CD4-positive, alpha-beta T cell (primary cell): ENCODE results near the gene SFMBT2. TPM values are rescaled to one million over a fixed set of nuclear protein-coding genes. Genes with fewer than 3 reads are reported as not detected.

Experiments used
- ATAC-seq: fragments of 200-7000 bp; cut with Tn5 transposase; one replicate; pipeline ENCODE4 v1.10.0; 2022; ENCODE audit warnings: mild to moderate bottlenecking; ENCODE audit not compliant: poor library complexity
- CTCF ChIA-PET: fragments of 350-600 bp; sonication (Branson Sonifier 250); formaldehyde crosslinking; loops from one replicate; lab custom pipeline; 2021; ENCODE audit warnings: antibody characterized with exemption, inconsistent platforms; lab: Charles Lee
- POLR2A ChIA-PET: fragments of 350-600 bp; sonication (Branson Sonifier 250); formaldehyde crosslinking; loops from one replicate; lab custom pipeline; 2021; ENCODE audit warnings: antibody characterized with exemption, inconsistent platforms; lab: Charles Lee
- DNase-seq, 14 experiments: peaks; one replicate each; pipeline ENCODE4 v3.0.0-alpha.2; 2013 to 2020; ENCODE audit warnings: mixed read lengths in 2 of 14
- H3K27ac ChIP-seq, 2 donors: one replicate each; pipeline versions ENCODE4 v1.5.1 to v1.7.0; 2013; ENCODE audit warnings: low read length in 2 of 2, low read depth in 1 of 2, mild to moderate bottlenecking in 1 of 2
- H3K27me3 ChIP-seq, 2 experiments: 1 replicate in 1 of 2; 2 replicates in 1 of 2; pipeline versions ENCODE4 v1.6.1 to v1.7.0; 2013; ENCODE audit warnings: low read length in 2 of 2, control low read depth in 1 of 2, mild to moderate bottlenecking in 1 of 2, moderate library complexity in 1 of 2; ENCODE audit not compliant: insufficient read depth in 2 of 2, control insufficient read depth in 1 of 2
- H3K36me3 ChIP-seq: one replicate; pipeline ENCODE4 v1.6.1; 2013; ENCODE audit warnings: low read length, control low read depth; ENCODE audit not compliant: insufficient read depth
- H3K4me1 ChIP-seq: one replicate; pipeline ENCODE4 v1.6.1; 2013; ENCODE audit warnings: low read length, control low read depth; ENCODE audit not compliant: insufficient read depth
- H3K4me3 ChIP-seq: one replicate; pipeline ENCODE4 v1.5.1; 2013; ENCODE audit warnings: mild to moderate bottlenecking, low read length, moderate library complexity
- H3K9me3 ChIP-seq, 2 experiments: 1 replicate in 1 of 2; 2 replicates in 1 of 2; pipeline versions ENCODE4 v1.6.1 to v1.7.0; 2013; ENCODE audit warnings: low read length in 2 of 2, mild to moderate bottlenecking in 2 of 2, control low read depth in 1 of 2, moderate library complexity in 1 of 2; ENCODE audit not compliant: control insufficient read depth in 1 of 2, insufficient read depth in 1 of 2
- H3K27ac Mint-ChIP-seq: one replicate; pipeline ENCODE4 v1.8.0; 2020; ENCODE audit warnings: mixed read lengths
- H3K27me3 Mint-ChIP-seq: one replicate; pipeline ENCODE4 v1.8.0; 2021; ENCODE audit warnings: mixed read lengths
- H3K36me3 Mint-ChIP-seq: one replicate; pipeline ENCODE4 v1.8.0; 2021; ENCODE audit warnings: low read depth, mixed read lengths
- H3K4me1 Mint-ChIP-seq: one replicate; pipeline ENCODE4 v1.8.0; 2021; ENCODE audit warnings: low read depth, mixed read lengths
- H3K4me3 Mint-ChIP-seq: one replicate; pipeline ENCODE4 v1.8.0; 2020; ENCODE audit warnings: mild to moderate bottlenecking, mixed read lengths
- H3K9me3 Mint-ChIP-seq: one replicate; pipeline ENCODE4 v1.8.0; 2020; ENCODE audit warnings: mixed read lengths
- intact Hi-C, 2 experiments: fragments of 100-400 bp; cut with DNase I in 1 of 2; cut with micrococcal nuclease in 1 of 2; formaldehyde crosslinking; loops; one replicate each; pipeline versions ENCODE4 v1.15.1 to v1.9.0; 2023 to 2025; cut with DNase I, micrococcal nuclease
- total RNA-seq, 174 experiments: library from RNA in 2 of 174; stranded (reverse) in 2 of 174; gene quantifications; one replicate each; pipeline ENCODE4 v1.2.3 and lab custom pipeline; 2021 to 2026
- TF ChIP-seq, protein P1 (sequence below): fragments of 200-600 bp; IDR thresholded peaks from one replicate; pipeline ENCODE4 v1.8.0; 2022; ENCODE audit warnings: antibody characterized with exemption, mild to moderate bottlenecking

SFMBT2 gene
- total RNA-seq, 2 experiments from 2014 or later, result 41.0 to 42.0 TPM

DNA sequence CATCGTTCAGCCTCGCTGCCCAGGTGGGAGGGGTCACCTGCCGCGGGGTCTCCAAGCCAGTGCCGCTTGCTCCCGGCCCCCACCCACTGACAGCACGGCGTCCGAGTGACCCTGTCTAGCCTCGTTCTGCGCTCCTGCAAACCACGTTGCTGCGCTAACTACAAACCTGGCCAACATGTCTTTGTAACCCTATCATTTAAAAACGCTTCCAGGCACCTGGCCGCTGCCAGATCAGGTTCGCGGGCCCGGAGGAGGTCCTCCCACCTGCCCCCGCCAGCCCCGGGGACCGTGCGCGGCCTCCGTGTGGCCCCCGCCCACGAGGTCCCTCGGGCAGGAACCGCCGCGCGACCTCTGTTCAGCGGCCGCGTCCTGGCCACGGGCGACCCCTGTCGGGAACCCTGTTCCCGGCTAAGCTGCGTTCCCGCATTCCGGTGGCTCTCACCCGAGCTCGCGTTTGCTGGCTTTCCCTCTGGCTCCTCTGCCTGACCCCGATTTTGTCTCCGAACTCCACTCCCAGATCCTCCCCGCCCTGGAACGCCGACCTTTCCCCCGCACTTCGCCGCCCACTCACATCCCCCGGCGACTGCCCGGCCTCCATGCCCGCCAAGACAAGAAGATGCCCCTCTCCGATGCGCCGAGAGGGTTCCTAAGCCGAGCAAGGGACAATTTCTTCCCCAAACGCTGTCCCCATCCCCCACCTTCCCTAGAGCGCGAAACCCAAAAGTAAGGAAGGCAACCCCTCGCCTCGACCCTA, 2.4 kb downstream of the SFMBT2 start:
- Histone ChIP-seq H3K36me3 (peaks cover 5% of the 10 kb centered on the region), H3K4me1 (peaks cover 49% of the 10 kb centered on the region), H3K27me3 (peaks cover 0 to 7% of the 10 kb centered on the region in 2 experiments), H3K4me3 (peak overlapping the region; percentile 84), H3K27ac (no peak overlapping the region), H3K9me3 (peaks cover 0 to 5% of the 10 kb centered on the region in 2 experiments)
- H3K9me3 Mint-ChIP-seq, result no peaks in the 10 kb centered on the region
- H3K27ac Mint-ChIP-seq, result peak overlapping the region; percentile 94
- CTCF ChIA-PET, result interaction anchor here (1.0 to 1.7 kb wide), 2 partner anchors 71 to 485 kb away, joined by 3 to 5 read pairs; no protein-coding TSS in a partner anchor
- H3K4me1 Mint-ChIP-seq, result peaks cover 72% of the 10 kb centered on the region
- peaks cover 5% of the 10 kb centered on the region for H3K27me3 Mint-ChIP-seq
- DNase-seq (peak; percentile 11 to 69 (median 44)), ATAC-seq (peak; percentile 2)
- intact Hi-C loops, result loop anchor here (1.0 to 5.0 kb wide), 6 partner anchors 20 to 287 kb away; no protein-coding TSS in a partner anchor
- POLR2A ChIA-PET, result interaction anchor here (1.2 to 3.0 kb wide), 6 partner anchors 10 to 488 kb away, joined by 3 to 11 read pairs (median 6); no protein-coding TSS in a partner anchor
- H3K4me3 Mint-ChIP-seq, result peak overlapping the region; percentile 97
- H3K36me3 Mint-ChIP-seq, result peaks cover 45% of the 10 kb centered on the region
- TF ChIP-seq, protein P1, sequence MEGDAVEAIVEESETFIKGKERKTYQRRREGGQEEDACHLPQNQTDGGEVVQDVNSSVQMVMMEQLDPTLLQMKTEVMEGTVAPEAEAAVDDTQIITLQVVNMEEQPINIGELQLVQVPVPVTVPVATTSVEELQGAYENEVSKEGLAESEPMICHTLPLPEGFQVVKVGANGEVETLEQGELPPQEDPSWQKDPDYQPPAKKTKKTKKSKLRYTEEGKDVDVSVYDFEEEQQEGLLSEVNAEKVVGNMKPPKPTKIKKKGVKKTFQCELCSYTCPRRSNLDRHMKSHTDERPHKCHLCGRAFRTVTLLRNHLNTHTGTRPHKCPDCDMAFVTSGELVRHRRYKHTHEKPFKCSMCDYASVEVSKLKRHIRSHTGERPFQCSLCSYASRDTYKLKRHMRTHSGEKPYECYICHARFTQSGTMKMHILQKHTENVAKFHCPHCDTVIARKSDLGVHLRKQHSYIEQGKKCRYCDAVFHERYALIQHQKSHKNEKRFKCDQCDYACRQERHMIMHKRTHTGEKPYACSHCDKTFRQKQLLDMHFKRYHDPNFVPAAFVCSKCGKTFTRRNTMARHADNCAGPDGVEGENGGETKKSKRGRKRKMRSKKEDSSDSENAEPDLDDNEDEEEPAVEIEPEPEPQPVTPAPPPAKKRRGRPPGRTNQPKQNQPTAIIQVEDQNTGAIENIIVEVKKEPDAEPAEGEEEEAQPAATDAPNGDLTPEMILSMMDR, result peak; percentile 62

DNA sequence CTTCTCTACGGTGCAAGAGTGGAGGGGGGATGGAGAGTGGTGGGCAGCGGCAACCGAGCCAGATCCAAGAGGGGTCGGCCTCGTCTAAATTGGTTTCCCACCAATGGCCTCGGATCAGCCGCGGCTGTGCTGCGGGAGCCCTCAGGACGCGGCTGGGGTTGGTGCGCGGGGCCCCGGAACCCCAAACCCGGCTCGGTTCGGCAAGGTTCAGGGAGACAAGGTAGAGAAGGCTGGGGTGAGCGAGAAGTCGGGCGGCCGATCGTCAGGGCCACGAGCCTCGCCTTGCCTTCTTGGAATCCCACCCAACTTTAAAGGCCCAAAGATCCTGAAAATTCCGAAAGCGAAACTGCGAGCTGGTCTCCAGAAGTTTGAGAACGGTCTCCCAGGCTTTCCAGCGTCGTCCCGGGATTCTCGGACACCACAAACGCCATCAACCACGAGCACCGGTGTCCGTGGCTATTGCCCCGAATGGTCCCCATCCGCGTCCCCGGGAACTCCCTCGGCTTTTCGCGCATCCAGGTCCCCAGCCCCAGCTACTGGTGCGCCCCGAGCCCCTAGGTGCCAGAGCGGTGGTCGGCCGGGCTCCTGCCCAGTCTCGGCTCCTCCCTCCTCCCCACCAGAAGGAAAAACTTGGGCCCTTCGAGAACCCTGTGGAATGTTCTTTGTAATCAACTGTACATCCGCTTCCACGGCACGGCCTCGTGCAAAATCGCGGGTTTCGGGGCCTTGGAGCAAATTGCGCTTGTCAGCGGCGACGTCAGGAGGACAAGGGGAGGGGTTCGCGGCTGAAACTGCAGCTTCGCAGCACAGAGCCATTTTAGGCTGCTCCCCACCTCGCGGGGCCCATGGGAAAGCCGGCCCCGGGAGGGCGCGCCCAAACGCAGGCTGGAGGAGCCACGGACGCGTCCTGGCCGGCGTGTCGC, 3.2 kb downstream of the SFMBT2 start:
- H3K9me3 ChIP-seq, result peaks cover 0 to 2% of the 10 kb centered on the region in 2 experiments
- H3K4me1 Mint-ChIP-seq, result peaks cover 79% of the 10 kb centered on the region
- peak overlapping the region; percentile 94 for H3K27ac Mint-ChIP-seq
- peaks cover 51% of the 10 kb centered on the region for H3K36me3 Mint-ChIP-seq
- intact Hi-C loops, result loop anchor here (2.0 to 5.0 kb wide), 5 partner anchors 19 to 215 kb away; no protein-coding TSS in a partner anchor
- H3K36me3 ChIP-seq, result peaks cover 5% of the 10 kb centered on the region
- peak overlapping the region; percentile 95 for H3K4me3 Mint-ChIP-seq
- H3K4me3 ChIP-seq, result peak overlapping the region; percentile 84
- H3K9me3 Mint-ChIP-seq, result no peaks in the 10 kb centered on the region
- H3K27me3 ChIP-seq, result peaks cover 0 to 4% of the 10 kb centered on the region in 2 experiments
- ATAC-seq, result peak; percentile 38
- peaks cover 45% of the 10 kb centered on the region for H3K4me1 ChIP-seq
- ChIA-PET CTCF (no interaction called here), POLR2A (interaction anchor here (1.2 to 3.0 kb wide), 4 partner anchors 19 to 215 kb away, joined by 3 to 11 read pairs (median 4); no protein-coding TSS in a partner anchor)
- no peak overlapping the region for H3K27ac ChIP-seq
- peak in 13 of 14 experiments; percentile 23 to 72 (median 57) for DNase-seq
- TF ChIP-seq, protein P1, result no peak
- peaks cover 5% of the 10 kb centered on the region for H3K27me3 Mint-ChIP-seq
